Measurements from ENCODE around the gene KMO. TPM values are rescaled to one million over a fixed set of nuclear protein-coding genes. Genes with fewer than 3 reads are reported as not detected.

KMO gene
- total RNA-seq, 6 experiments from 2014 or later: 25.4 to 57.3 (median 28.3) TPM

DNA sequence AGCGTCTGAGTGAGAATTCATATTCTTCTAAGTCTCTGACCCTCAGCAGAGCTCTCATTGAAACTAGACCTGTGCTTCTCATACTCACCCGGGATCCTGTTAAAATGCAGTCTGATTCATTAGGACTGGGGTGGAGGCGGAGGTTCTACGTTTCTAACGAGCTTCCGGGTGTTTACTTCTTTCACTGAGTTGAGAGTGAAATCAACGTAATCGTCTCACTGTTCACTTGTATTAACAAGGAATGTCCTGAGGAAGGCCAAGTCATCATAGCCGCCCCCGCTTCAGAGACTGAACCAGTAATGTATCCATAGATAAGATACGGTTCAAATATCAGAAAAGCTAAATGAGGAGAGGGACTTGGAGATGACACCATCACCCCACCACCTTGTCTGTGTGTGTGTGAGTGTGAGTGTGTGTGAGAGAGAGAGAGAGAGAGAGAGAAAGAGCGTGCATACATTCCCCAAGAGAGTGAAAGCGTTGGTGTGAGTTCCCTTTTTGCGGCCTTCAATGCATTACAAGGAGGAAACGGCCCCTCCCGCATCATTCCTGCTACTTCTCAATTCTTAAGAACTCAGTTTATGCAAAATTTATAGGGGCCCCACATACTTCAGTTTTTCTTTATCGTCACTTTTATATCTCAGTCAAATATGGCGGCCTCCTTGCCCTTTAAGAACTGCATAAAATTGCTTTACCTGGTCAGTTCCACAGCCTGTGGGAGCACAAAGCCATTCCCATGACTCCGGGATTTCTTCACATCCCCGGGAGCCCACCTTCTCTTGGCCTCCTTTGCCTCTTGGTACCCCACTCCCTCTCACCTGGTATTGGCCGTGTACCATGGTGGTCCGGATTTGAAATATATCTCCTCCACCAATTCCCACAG, 19.8 kb downstream of the KMO start:
- WGBS (ENCODE audit: insufficient coverage, low coverage, low lambda C conversion rate, missing lambda C conversion rate): 66% methylated on average over 19 of the region's 22 CpGs
- Histone ChIP-seq H3K27ac (no peak overlapping the region), H3K27me3 (no peaks in the 10 kb centered on the region), H3K4me3 (no peak overlapping the region), H3K9me3 (no peaks in the 10 kb centered on the region), H3K36me3 (peaks cover 0 to 14% (median 6%) of the 10 kb centered on the region in 4 donors), H3K4me1 (no peaks in the 10 kb centered on the region)
- intact Hi-C loops (cut with DNase I): no loop called here
- DNase-seq (peak; percentile 34 to 56 (median 53)), ATAC-seq (peak; percentile 49 to 82 (median 60))
- TF ChIP-seq, protein P1, sequence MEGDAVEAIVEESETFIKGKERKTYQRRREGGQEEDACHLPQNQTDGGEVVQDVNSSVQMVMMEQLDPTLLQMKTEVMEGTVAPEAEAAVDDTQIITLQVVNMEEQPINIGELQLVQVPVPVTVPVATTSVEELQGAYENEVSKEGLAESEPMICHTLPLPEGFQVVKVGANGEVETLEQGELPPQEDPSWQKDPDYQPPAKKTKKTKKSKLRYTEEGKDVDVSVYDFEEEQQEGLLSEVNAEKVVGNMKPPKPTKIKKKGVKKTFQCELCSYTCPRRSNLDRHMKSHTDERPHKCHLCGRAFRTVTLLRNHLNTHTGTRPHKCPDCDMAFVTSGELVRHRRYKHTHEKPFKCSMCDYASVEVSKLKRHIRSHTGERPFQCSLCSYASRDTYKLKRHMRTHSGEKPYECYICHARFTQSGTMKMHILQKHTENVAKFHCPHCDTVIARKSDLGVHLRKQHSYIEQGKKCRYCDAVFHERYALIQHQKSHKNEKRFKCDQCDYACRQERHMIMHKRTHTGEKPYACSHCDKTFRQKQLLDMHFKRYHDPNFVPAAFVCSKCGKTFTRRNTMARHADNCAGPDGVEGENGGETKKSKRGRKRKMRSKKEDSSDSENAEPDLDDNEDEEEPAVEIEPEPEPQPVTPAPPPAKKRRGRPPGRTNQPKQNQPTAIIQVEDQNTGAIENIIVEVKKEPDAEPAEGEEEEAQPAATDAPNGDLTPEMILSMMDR (IDR thresholded peaks at IDR 0.05): no peak
- TF ChIP-seq POLR2A (IDR thresholded peaks at IDR 0.05): peak; percentile 21

DNA sequence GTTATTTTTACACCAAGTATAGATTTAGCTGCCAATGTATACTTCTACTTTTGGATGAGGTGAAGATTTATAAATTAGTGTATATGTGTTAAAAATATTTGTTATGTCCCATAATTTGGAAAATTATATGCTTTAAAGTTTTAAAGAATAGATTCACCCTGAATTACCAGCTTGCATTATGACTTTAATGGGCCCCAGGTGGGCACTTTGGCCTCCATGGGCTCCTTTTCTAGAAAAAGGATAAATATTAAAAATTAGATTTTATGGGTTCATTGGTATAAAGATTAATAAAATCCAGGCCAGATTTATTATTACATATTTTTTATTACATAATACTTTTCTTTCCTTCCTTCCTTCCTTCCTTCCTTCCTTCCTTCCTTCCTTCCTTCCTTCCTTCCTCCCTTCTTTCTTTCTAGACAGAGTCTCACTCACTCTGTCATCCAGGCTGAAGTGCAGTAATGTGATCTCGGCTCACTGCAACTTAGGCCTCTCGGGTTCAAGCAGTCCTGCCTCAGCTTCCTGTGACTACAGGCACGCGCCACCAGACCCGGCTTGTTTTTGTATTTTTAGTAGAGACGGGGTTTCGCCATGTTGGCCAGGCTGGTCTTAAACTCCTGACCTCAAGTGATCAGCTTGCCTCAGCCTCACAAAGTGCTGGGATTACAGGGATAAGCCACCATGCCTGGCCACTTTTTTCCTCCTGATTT, 21.9 kb downstream of the KMO start:
- Histone ChIP-seq H3K4me3 (no peak overlapping the region), H3K4me1 (peaks cover 0 to 15% (median 7%) of the 10 kb centered on the region in 4 donors), H3K27ac (no peak overlapping the region), H3K36me3 (peaks cover 0 to 14% (median 6%) of the 10 kb centered on the region in 4 donors), H3K9me3 (no peaks in the 10 kb centered on the region), H3K27me3 (no peaks in the 10 kb centered on the region)
- ATAC-seq: no peak
- no peak for TF ChIP-seq POLR2A (IDR thresholded peaks at IDR 0.05)
- TF ChIP-seq, protein P1 (IDR thresholded peaks at IDR 0.05): no peak
- intact Hi-C loops (cut with DNase I): no loop called here
- no peak for DNase-seq
- 89% methylated on average over 7 of the region's 7 CpGs for WGBS (ENCODE audit: insufficient coverage, low coverage, low lambda C conversion rate, missing lambda C conversion rate)

DNA sequence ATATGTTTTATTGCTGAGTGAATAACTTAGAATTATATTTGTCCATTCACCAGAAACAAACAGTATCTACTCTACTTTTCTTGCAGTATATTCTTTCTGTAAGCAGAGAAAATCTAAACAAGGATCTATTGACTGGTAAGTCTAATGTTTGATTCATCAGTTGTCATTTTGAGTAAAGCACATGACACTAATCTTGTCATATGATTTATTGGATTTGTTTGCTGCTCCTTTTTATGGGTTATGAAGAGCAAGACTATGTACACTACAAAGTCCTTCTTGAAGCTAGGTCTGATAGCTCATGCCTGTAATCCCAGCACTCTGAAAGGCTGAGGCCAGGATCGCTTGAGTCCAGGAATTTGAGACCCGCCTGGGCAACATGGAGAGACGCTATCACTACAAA, 23.3 kb downstream of the KMO start:
- Histone ChIP-seq H3K27ac (no peak overlapping the region), H3K27me3 (no peaks in the 10 kb centered on the region), H3K9me3 (no peaks in the 10 kb centered on the region), H3K4me3 (no peak overlapping the region), H3K4me1 (peaks cover 0 to 28% (median 10%) of the 10 kb centered on the region in 4 donors), H3K36me3 (peaks cover 0 to 14% (median 6%) of the 10 kb centered on the region in 4 donors)
- DNase-seq: no peak
- TF ChIP-seq, protein P1 (IDR thresholded peaks at IDR 0.05): no peak
- TF ChIP-seq POLR2A (IDR thresholded peaks at IDR 0.05): no peak
- intact Hi-C loops (cut with DNase I): no loop called here
- ATAC-seq: no peak
- 100% methylated on average over 2 of the region's 3 CpGs for WGBS (ENCODE audit: insufficient coverage, low coverage, low lambda C conversion rate, missing lambda C conversion rate)

DNA sequence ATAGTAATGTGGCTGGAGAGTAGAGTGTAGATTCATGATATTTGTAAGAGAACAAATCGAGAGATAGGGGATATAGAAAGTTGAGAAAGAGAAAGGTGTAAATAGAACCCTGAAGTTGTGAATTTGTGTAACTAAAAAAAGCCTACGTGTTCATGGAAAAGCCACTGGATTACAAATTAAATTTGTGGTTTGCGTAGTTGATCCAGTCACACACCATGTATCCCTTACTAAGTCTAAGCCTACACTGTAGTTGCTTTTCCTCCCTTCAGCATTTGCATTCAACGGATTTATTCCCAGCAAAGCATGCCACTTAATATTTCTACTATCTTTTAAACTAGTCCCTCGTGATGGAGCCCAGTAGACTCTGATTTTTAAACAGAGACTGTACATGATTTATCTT, 24.9 kb downstream of the KMO start:
- ATAC-seq (no peak), DNase-seq (no peak)
- no peak for TF ChIP-seq POLR2A (IDR thresholded peaks at IDR 0.05)
- TF ChIP-seq, protein P1 (IDR thresholded peaks at IDR 0.05): no peak

More for the DNA sequence above, 24.9 kb downstream of the KMO start:
- H3K9me3 ChIP-seq: no peaks in the 10 kb centered on the region
- H3K4me3 ChIP-seq: no peak overlapping the region
- WGBS (ENCODE audit: insufficient coverage, low coverage, low lambda C conversion rate, missing lambda C conversion rate): 84% methylated on average over 4 of the region's 5 CpGs
- intact Hi-C loops (cut with DNase I): no loop called here
- H3K4me1 ChIP-seq: peaks cover 0 to 37% (median 13%) of the 10 kb centered on the region in 4 donors
- H3K27me3 ChIP-seq: no peaks in the 10 kb centered on the region
- H3K36me3 ChIP-seq: peaks cover 0 to 6% (median 0%) of the 10 kb centered on the region in 4 donors
- H3K27ac ChIP-seq: peak overlapping the region in 1 of 3 donors; percentile 70
